ENCODE data around the gene KRT12. TPM values are rescaled to one million over a fixed set of nuclear protein-coding genes. Genes with fewer than 3 reads are reported as not detected.

Gene KRT12
- total and polyA plus RNA-seq, 9 of the 15 experiments (the other 6 are each of a cell fraction or from before 2014, with no cell fraction given) = 0.18 to 7.0 (median 2.2) TPM

GRCh38 chr17:40818733-40819527, 48.1 kb downstream of the KRT12 start (continued):
- TF ChIP-seq, protein P1, sequence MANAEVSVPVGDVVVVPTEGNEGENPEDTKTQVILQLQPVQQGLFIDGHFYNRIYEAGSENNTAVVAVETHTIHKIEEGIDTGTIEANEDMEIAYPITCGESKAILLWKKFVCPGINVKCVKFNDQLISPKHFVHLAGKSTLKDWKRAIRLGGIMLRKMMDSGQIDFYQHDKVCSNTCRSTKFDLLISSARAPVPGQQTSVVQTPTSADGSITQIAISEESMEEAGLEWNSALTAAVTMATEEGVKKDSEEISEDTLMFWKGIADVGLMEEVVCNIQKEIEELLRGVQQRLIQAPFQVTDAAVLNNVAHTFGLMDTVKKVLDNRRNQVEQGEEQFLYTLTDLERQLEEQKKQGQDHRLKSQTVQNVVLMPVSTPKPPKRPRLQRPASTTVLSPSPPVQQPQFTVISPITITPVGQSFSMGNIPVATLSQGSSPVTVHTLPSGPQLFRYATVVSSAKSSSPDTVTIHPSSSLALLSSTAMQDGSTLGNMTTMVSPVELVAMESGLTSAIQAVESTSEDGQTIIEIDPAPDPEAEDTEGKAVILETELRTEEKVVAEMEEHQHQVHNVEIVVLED (CRISPR knock-in tag; IDR thresholded peaks at IDR 0.05) = peak; percentile 27; the same call in 1 of the 2 replicates
- no peak for TF ChIP-seq CEBPB (tag; IDR thresholded peaks at IDR 0.05)
- TF ChIP-seq, protein P2, sequence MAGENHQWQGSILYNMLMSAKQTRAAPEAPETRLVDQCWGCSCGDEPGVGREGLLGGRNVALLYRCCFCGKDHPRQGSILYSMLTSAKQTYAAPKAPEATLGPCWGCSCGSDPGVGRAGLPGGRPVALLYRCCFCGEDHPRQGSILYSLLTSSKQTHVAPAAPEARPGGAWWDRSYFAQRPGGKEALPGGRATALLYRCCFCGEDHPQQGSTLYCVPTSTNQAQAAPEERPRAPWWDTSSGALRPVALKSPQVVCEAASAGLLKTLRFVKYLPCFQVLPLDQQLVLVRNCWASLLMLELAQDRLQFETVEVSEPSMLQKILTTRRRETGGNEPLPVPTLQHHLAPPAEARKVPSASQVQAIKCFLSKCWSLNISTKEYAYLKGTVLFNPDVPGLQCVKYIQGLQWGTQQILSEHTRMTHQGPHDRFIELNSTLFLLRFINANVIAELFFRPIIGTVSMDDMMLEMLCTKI (IDR thresholded peaks at IDR 0.05; ENCODE audit: partially characterized antibody) = no peak
- no peak for TF ChIP-seq CREBBP (IDR thresholded peaks at IDR 0.05; ENCODE audit: low read depth, low read length)
- no peak for TF ChIP-seq ZNF436 (CRISPR knock-in tag; IDR thresholded peaks at IDR 0.05)
- TF ChIP-seq, protein P3, sequence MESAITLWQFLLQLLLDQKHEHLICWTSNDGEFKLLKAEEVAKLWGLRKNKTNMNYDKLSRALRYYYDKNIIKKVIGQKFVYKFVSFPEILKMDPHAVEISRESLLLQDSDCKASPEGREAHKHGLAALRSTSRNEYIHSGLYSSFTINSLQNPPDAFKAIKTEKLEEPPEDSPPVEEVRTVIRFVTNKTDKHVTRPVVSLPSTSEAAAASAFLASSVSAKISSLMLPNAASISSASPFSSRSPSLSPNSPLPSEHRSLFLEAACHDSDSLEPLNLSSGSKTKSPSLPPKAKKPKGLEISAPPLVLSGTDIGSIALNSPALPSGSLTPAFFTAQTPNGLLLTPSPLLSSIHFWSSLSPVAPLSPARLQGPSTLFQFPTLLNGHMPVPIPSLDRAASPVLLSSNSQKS (CRISPR knock-in tag; IDR thresholded peaks at IDR 0.05) = 0 out of 2 replicates have a peak, but pooled peaks have one; percentile 50
- TF ChIP-seq MIER1 (IDR thresholded peaks at IDR 0.05; ENCODE audit: low read depth) = no peak
- no peak for TF ChIP-seq HDAC8 (tag; IDR thresholded peaks at IDR 0.05)
- no peak for TF ChIP-seq ZNF184 (CRISPR knock-in tag; IDR thresholded peaks at IDR 0.05)
- no peak for TF ChIP-seq E2F3 (CRISPR knock-in tag; IDR thresholded peaks at IDR 0.05)
- no peak for TF ChIP-seq ZNF311 (CRISPR knock-in tag; IDR thresholded peaks at IDR 0.05)
- no peak for TF ChIP-seq TCF7L2 (IDR thresholded peaks at IDR 0.05; ENCODE audit: low read depth, low read length)
- TF ChIP-seq BCOR (IDR thresholded peaks at IDR 0.05) = no peak
- TF ChIP-seq ZBTB49 (CRISPR knock-in tag; IDR thresholded peaks at IDR 0.05; ENCODE audit: borderline replicate concordance) = no peak
- TF ChIP-seq PURB (CRISPR knock-in tag; IDR thresholded peaks at IDR 0.05; ENCODE audit: low read depth) = no peak
- TF ChIP-seq ZNF277 (CRISPR knock-in tag; IDR thresholded peaks at IDR 0.05; ENCODE audit: borderline replicate concordance) = no peak
